Brain pericyte (primary cell): ENCODE data around the gene FADS6.

ENCODE experiments used
- DNase-seq: peaks from one replicate; pipeline ENCODE4 v3.0.0-alpha.2; 2012; ENCODE audit warnings: low read depth, low spot score

FADS6 gene

DNA sequence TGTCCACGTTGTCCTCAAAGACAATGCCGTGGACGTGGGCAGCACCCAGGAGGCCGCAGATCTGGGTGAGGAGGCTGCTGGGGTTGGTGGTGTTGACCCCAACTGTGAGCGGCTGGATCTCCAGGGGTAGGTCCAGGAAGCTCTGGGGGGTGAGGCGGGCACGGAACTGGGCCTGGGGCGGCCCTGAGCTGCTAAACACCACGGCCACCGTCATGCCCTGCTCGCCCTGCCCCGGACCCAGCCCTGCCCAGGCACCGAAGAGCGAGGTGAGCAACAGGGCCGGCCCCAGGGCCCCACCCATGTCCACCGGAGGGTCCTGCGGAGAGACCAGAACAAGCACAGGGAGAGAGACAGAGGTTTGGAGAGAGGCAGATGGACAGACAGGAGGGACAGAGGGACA, 38.6 kb downstream of the FADS6 start:
- DNase-seq, result no peak

DNA sequence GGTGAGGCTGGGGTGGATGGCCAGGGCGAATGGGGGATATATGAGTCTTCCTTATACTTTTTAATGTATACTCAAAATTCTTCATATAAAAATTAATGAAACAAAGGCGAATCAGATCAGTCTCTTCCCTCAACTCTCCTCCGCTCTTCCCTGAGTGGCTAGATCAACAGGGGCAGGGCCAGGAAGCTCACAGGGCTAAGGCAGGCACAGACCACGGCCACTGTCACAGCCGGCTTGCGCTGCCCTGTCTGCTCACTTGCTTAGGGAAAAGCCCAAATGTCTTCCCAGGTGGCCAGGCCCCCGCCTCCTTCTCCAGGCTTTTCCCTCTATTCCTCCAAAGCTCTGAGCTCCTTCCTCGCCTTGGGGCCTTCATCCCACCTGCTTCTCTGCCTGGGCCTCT, 39.8 kb downstream of the FADS6 start:
- no peak for DNase-seq

DNA sequence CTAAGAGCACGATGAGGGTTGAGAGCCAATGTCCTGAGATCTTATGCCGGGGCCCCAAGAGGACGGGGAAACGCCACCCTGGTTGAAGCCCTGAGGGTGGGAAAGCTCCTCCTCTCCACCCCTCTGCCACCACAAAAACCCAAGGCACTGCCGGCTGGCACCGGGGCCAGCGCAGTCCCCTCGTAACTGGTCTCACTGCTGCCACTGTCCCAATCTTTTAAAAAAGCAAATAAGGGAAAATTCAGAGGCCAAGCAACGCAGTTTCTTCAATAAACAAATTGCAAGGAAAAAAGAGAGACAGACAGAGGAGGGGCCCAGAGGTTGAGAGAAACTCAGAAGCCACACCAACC, 40.4 kb downstream of the FADS6 start:
- no peak for DNase-seq

DNA sequence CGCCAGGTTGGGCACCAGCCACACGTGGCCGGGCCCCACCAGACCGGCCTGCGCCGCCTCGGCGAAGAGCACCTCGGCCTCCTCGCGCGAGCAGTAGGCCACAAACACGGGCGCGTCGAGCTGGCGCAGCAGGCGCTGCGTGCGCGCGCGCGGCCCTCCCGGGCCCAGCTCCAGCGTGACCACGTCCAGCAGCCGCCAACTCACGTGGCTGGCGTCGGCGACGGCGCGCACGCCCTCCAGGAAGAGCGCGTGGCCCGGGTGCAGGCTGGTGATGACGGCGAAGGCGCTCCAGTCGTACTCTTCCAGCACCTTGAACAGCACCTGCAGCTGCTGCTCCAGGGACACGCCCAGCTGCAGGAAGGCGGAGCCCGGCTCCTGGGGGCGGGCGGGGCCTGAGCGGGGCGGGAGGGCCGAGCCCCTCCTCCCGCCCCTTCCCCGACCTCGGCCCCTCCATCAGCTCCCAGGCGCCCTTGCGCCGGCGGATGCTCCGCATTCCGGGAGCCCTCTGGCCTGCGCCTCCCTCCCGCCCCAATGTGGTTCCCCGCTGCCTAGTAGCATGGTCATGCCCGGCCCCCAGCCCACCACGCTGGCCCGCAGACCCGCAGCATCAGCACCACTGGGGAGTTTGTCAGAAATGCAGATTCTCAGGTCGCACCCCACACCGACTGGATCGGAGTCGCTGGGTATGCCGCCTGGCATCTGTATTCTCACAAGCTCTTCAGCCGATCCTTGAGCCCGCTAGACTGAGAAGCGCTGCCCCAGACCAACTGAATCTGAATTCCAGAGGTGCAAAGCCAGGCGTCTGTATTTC, 41.0 kb downstream of the FADS6 start:
- no peak for DNase-seq

DNA sequence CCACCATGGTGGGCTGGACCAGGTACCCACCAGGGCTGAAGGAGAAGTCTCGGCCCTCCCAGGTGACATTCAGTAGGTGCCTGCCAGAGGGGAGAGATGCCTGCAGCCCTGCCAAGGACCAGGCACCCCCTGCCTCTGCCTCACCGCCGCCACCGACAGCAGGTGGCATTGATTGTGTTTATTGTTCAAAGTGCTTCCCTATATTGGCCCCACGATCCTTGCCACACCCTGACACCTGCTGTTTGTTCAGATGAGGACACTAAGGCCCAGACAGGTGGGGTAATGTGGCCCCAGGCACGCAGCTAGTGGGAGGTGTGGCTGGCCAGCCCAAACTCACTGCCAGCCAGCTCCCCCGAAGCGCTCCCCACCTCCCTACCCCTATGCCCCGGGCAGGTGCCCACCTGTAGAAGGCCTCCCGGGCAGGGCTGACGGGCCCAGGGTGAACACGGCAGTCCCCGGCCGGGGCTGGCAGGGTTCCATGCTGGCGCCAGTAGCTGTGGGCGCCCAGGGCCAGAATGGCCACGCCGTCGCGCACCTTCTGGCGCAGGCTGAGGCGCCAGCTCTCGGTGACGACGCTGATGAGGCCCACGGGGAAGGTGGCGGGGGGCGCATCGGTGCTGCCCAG, 41.7 kb downstream of the FADS6 start:
- DNase-seq, result no peak

DNA sequence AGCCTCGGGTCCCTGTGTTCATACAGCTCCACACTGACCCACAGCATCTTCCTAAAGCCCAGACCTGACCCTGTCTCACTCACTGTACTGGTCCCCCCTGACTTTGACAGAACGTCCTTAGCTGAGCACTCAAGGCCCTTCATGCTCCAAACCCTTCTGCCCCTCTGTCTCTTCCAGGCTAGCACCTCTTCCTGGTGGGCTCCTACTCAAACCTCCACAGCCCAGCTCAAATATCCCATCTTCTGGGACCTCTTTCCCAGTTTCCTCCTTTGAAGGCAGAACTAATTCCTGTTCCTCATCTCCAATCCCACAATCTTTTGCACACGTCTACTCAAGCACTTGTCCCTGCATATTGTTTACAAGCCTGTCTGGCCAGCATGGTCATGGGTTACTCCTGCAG, 42.5 kb downstream of the FADS6 start:
- DNase-seq, result no peak

DNA sequence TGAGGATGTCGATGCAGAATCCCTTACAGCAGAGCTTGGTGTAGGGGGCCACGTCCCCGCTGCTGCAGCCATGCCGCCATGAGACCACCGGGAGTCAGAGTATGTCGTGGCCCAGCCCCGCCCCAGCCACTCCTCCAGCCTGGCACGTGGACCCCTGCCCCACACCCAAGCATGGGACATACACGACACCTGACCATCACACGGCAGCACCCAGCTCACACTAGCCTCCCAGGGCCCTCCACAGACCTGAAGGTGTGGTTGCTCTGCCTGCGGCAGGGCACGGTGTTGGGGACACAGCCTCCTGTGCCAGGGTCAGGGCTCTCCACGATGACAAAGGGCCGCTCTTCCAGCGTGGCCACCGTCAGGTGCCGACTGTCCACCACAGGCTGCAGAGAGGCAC, 43.1 kb downstream of the FADS6 start:
- no peak for DNase-seq

DNA sequence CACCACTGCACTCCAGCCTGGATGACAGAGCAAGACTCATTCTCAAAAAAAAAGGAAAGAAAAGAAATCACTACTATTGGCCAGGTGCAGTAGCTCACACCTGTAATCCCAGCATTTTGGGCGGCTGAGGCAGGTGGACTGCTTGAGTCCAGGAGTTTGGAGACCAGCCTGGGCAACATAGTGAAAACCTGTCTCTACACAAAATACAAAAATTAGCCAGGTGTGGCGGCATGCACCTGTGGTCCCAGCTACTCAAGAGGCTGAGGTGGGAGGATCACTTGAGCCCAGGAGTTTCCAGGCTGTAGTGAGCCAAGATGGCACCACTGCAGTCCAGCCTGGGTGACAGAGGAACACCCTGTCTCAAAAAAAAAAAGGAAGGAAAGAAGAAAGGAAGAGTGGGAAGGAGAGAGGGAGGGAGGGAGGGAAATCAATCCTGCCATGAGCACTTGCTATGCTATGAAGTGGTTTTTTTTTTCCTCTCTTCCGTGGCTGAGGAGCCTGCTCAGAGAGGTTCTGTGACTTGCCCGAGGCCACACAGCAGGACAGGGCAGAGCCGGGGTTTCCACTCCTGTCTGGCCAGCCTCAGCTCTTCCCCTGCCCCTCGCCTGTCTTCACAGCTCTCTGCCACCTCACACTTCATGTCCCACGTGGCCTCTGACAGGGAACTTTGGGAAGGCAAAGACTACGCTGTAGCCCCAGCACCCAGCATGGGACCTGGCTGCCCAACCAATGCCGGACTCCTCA, 44.6 kb downstream of the FADS6 start:
- no peak for DNase-seq

DNA sequence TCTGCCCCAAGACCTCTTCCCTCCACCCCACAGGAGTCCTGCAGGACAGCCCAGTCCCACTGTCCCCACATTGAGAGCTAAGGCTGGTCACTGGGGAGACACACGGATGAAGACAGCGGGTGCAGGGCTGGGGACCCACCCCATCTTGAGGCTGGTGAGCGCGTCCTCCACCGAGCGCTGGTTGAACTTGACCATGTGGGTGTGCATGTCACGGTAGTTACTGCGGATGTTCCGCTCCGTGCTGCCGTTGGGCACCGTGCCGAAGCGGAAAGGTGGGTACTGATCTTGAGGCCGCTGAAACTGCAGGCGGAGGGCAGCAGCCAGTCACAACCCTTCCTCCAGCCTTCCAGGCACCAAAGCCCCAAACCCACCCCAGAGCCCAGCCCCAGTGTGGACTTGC, 46.8 kb downstream of the FADS6 start:
- no peak for DNase-seq

DNA sequence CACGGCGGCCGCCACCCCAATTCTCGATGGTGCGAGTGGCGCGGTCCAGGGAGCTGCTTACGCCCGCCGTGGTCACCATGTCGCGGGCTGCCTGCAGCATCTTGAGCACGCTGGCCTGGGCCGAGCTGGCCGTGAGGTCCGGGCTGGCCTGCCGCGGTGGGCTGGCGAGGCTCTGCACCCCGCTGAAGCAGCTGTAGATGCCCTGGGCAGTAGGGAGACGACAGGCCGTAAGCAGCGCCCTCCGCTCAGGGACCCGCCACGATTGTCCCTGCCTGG, 50.1 kb downstream of the FADS6 start:
- DNase-seq, result no peak

DNA sequence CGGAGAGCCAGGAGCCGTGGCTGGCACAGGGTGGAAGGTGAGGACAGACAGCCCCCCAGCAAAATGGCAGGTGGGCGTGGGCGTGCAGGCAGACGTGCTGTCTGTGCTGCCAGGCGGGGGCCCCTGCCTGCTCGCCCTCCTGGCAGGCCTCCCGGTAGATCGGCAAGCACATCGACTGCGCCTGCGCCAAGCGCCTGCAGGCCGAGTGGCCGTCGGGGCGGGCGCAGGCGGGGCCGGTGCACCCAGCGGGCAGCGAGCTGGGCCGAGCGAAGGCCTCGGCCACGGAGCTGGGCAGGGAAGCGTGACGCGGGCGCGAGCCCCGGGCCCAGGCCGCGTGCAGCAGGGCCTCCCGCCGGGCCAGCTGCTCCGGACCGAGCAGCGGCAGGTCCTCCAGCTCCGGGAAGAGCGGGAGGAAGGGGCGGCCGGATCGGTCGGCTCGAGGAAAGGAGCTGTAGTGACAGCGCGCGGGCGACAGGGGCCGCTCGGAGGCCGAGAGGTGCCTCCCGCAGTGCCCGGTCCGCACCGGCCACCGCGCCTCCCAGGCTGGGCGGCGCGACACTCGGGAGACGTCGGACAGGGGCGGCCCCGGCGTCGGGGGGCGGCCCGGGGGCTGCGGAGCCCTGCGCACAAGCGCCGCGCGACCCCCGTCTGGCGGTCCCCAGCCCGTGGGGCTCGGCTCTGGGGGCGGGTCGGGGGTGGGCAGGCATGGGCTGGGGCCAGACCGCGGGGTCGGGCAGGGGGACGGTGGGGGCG, 50.7 kb downstream of the FADS6 start:
- DNase-seq, result no peak

DNA sequence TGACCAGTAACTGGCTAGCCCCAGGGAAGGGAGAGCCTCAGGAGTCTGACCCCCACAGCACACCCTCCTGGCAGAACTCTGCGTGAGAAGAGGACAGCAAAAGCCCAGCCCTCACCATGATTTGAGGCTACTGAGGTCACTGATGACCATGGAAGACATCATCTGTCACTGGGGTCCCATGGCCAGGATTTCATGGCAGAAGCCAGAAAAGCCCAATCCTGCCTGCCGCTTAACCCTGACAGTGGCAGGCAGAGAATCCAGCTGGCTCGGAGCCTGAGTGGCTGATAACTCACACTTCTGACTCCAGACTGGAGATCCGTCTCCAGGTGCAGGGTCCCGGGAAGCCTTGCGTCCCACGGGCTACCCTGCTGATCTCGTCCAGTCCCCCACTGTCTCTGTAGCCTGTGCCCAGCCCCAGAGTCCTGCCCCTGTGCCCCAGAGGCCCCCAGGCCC, 51.3 kb downstream of the FADS6 start:
- DNase-seq, result no peak

DNA sequence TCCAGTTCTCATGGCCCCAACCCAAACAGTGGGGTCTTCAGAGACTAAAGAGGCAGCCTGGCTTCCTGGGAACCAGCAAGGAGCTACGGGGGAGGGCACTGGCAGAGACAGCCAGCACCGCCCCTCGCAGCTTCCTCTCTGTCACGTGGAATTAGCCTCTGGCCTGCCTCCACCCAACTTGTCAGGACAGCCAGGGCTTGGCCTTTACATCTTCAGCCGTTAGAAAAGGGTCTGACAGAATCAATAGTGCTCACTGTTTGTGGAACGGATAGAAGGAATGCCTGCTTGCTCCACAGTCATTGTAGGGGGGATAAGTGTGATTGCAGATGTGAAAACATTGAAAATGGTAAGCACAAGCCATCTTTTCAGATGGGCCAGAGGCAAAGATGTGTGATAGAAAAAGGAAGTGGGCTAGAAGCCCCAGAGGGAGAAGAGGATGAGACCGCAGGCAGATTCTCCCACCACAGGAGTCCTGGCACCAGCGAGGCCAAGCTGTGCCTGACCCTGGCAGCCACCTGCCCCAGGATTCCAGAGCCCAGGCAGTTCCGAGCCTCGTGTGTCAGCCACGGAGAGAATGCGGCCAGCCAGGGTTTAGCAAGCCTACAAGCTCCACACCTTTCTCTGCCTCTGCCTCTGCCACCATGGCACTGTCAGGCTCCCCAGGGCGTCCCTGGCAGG, 52.3 kb downstream of the FADS6 start:
- peak; percentile 50 for DNase-seq

DNA sequence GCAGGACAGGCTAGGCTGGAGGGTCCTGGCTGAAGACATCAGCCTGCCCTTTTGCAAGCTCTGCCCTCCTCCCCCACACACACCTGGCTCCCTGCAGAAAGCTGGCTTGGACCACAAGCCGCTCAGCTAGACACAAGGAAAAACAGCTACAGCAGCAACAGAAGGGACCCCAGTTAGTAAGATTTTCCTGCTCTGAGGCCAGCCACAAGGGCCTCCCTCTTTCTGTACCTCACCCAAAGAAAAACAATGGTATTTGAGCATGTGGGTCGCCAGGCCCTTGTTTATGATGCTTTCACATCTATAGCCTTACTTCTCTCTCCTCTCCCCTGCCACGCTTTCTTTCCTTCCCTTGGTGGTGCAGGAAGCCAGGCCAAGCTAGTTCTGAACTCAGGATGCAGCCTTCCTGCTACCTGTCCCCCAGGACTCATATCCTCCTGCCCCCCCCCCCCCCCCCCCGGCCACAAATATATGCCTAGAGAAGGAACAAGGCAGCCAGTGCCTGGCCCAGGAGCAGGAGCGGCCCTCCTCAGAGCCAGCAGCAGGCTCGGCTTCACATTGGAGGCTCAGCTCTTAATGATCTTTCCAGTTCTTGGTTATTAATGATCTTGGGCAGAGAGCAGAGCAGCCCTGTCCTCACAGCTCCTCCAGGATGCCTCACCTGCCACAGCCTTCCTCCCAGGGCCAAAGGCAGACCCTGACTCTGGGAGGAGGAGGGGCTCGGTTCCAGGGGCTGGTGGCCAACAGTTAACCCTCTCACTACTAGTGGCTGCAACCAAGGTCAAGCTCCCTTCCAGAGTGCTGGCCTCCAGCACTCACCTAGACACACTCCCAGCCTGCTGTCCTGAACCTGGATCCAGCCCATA, 53.2 kb downstream of the FADS6 start:
- no peak for DNase-seq

DNA sequence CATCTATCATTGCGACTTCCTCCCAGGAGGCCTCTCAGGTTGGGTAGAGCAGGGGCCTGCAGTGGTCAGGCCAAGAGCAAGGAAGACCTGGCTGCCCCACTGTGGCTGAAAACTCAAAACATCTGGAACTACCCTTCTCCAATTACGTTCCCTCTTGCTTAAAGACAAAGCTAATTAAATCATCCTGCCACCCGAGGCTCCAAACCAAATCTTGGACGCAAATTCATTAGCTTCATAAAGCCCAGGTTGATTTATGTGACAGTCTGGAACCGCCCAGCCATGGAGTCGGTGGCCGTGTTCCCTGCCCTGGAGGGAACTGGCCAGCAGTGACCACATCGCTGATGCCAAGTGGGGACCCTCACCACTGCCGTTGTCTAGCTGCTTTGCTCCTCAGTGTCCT, 55.2 kb downstream of the FADS6 start:
- no peak for DNase-seq

DNA sequence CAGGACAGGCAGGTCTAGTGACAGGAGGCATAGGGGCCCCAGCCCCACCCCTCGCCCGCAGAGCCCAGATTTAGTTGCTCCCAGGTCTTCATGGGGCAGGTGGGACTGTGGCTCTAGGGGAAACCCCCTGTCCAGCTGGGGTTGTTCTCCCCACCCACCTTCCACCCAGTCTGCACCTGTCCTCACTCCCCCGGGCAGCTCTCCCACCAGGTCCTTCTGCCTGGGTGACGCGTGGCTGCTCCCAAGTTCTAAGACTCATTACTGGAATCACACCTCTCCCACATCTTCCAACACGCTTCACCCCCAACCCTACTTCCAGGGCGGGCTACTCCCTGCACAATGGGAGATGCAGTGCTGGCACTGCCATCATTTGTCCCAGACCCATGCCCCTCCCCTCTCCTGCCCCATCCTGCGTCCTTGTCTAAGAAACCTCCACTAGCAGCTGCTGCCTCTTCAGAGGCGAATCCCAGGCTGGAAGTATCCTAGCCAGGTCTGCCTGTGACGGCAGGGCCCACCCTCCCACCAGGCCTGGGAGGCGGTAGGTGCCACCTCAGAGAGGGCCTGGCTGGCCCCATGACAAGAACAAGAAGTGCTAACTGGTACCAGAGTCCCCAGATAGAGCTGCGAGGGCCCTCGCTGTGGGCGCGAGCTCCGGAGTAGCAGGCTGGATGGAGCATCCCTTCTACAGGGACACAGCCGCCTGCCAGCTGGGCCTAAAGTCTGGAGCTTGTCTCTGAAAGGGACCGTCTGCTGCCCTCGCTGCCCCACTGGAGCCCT, 56.6 kb downstream of the FADS6 start:
- no peak for DNase-seq

DNA sequence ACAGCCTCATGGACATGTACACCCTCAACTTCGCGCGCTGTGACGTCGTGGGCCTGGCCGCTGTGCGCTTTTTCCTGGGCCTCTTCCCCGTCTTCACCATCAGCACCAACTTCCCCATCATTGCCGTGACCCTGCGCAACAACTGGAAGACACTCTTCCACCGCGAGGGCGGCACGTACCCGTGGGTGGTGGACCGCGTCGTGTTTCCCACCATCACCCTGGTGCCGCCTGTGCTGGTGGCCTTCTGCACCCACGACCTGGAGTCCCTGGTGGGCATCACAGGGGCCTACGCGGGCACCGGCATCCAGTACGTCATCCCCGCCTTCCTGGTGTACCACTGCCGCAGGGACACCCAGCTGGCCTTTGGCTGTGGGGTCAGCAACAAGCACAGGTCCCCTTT, 57.2 kb downstream of the FADS6 start:
- DNase-seq, result no peak

DNA sequence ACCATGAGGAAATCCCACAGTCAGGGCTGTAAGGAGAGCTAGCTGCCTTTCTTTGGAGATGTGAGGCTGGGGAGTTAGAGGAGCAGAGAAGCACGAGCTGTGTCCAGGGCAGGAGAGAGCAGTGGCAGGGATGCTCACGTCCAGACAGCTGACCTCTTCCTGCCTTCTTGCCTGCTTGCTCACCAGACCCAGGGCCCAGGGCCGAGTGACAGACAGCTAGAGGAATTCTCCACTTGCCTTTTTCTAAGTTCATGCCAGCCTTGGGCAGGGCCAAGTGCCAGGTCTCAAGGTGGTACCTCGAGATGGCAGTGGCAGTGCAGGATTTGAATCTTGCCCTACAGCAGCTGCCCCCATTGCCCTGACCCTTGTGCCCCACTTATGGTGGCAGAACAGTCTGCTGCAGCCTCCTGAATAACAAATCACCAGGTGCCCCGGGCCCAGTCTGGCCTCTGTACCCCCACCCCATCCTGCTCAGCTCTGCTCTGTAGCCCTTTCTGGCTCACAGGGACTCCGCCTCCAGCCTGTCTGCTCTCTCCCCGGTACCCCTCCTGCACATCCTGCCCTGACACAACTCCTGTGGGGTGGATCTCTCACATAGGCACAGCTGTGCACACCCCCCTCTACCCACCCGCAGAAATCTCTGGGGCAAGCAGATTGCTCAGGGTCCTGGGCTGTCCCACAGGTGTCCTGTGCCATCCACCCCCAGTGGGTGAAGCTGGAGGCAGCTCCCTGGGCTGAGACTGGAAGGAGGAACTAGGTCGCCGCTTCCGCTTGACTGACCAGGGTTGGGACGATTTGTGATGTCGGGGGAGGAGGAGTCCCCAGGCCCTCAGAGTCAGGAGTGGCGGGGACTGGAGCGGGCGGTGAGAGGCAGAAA, 59.7 kb downstream of the FADS6 start:
- DNase-seq, result no peak

DNA sequence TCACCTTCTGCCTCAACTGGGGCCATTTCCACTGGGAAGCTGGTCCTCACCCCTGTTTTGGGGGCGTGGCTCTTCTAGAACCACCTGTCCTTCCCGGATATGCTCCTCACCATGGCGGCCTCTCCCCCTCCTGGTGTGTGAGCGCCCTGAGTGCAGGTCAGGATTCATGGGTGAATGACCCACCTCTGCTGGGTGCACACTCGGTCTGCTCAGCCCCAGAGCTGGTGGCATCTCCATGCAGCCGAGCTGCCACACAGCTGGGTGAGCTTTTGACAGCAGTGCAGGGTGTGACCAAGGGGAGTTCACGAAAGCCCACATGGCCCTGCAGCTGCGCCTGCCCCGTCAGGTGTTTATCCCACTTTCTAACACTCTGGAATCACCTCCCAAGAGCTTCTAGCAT, 61.0 kb downstream of the FADS6 start:
- DNase-seq, result no peak
